ENCODE measurements around the gene SASH1.

GRCh38 chr6:148455225-148455624, 112.6 kb downstream of the SASH1 start:
- TF ChIP-seq GATA2 (IDR thresholded peaks at IDR 0.05; ENCODE audit: low read depth, low read length) = no peak
- TF ChIP-seq GATA3 (IDR thresholded peaks at IDR 0.05; ENCODE audit: low read depth, low read length) = no peak

Data from SH-SY5Y (cell line).